ENCODE measurements around the gene NOTUM.

Gene NOTUM

DNA sequence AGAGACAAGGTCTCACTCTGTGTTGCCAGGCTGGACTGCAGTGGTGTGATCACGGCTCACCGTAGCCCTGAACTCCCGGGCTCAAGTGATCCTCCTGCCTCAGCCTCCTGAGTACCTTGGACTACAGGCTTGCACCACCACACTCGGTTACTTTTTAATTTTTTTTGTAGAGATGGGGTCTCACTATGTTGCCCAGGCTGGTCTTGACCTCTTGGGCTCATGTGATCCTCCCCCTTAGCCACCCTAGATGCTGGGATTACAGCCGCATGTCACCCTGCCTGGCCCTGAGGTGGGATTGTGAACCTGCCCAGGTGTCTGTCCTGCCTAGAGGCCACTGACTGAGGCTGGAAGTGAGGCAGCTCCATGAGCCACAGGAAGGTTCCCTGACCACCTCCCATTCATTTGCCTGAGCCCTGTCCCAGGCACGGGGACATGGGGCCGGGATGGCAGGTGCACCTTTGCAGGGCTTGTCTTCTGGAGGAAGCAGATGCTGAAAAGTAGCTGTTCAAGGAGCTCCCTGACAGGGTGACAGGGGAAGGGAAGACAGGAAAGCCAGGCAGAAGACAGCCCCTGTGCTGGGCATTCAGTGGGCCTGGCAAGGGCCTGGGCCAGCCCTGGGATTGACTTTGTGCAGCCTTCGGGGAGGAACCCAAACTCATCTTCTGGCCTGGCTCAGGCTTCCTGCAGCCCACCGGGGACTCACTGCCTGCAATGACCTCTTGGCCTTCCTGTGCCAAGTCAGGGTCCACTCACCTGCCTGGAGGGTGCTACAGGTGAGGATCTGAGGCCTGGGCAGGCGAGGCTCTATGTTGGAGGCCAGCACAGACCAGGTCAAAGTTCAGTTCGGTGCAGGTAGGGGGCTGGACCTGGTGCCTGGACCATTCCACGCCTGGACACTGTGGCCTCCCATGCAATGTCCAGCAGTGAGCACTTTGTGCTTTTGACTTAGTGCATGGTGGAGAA lies 8.1 kb upstream of the NOTUM start:
- H3K36me3 Mint-ChIP-seq (ENCODE audit: low read depth), result peaks cover 8% of the 10 kb centered on the region
- H3K9me3 Mint-ChIP-seq, result peaks cover 21% of the 10 kb centered on the region
- no peak overlapping the region for H3K27ac Mint-ChIP-seq
- TF ChIP-seq, protein P1, sequence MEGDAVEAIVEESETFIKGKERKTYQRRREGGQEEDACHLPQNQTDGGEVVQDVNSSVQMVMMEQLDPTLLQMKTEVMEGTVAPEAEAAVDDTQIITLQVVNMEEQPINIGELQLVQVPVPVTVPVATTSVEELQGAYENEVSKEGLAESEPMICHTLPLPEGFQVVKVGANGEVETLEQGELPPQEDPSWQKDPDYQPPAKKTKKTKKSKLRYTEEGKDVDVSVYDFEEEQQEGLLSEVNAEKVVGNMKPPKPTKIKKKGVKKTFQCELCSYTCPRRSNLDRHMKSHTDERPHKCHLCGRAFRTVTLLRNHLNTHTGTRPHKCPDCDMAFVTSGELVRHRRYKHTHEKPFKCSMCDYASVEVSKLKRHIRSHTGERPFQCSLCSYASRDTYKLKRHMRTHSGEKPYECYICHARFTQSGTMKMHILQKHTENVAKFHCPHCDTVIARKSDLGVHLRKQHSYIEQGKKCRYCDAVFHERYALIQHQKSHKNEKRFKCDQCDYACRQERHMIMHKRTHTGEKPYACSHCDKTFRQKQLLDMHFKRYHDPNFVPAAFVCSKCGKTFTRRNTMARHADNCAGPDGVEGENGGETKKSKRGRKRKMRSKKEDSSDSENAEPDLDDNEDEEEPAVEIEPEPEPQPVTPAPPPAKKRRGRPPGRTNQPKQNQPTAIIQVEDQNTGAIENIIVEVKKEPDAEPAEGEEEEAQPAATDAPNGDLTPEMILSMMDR (IDR thresholded peaks at IDR 0.05), result no peak
- H3K4me1 Mint-ChIP-seq, result peaks cover 37% of the 10 kb centered on the region
- no peak for DNase-seq
- no peak overlapping the region for H3K4me3 Mint-ChIP-seq
- H3K27me3 Mint-ChIP-seq (ENCODE audit: low read depth, poor library complexity), result peaks cover 14% of the 10 kb centered on the region

DNA sequence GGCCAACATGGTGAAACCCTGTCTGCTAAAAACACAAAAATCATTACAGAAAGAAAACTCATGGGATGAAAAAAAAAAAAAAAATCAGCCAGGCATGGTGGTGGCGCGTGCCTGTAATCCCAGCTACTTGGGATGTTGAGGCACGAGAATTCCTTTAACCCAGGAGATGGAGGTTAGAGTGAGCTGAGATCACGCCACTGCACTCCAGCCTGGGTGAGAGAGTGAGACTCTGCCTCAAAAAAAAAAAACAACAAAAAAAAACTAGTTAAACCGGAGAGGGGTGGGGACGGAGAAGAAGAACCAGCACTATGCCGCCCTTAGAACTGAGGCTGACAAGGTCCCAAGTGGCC lies 7.4 kb upstream of the NOTUM start:
- H3K27me3 Mint-ChIP-seq (ENCODE audit: low read depth, poor library complexity), result peaks cover 19% of the 10 kb centered on the region
- H3K4me3 Mint-ChIP-seq, result peak overlapping the region; percentile 8
- H3K36me3 Mint-ChIP-seq (ENCODE audit: low read depth), result peaks cover 7% of the 10 kb centered on the region
- peaks cover 44% of the 10 kb centered on the region for H3K4me1 Mint-ChIP-seq
- peaks cover 15% of the 10 kb centered on the region for H3K9me3 Mint-ChIP-seq
- peak overlapping the region; percentile 90 for H3K27ac Mint-ChIP-seq
- TF ChIP-seq, protein P1 (IDR thresholded peaks at IDR 0.05), result no peak
- DNase-seq, result no peak

DNA sequence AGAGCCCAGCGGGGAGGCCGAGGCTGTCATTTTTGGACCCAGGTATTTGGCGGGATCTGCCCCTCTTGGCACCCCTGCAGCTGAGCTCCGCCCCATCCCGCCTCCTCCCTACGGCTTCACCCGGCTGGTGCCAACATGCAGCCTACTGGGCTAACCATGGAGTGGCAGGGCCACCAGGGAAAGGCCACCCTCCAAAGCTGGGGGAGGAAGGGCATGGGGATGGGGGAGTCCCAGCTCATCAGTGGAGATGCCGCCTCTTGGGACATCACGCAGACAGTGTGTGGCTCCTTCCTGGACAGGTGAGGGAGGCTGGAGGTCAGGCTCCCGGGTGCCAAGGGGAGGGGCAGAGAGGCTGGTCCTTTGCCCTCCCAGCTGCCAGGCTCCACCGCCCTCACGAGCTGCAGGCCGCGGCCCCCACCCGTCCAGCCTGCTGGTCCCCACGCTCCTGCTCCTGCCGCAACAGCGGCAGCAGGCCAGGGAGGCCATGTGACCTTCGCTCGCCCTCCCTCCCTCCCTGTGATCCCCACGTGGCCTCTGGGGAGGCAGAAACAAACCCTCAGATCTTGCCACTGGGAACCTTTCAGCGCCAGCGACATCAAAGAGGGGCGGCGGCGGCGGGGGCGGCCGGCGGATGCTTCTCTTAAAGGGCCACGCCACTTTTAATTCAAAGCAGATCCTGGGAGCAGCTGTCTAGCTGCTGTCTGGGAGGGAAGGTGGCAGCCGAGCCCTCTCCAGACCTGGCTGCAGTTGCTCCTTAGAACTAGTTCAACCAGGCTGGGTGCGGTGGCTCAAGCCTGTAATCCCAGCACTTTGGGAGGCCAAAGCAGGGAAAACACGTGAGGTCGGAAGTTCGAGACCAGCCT lies 6.8 kb upstream of the NOTUM start:
- Mint-ChIP-seq H3K4me3 (peak overlapping the region; percentile 8), H3K27me3 (ENCODE audit: low read depth, poor library complexity) (peaks cover 25% of the 10 kb centered on the region), H3K27ac (peak overlapping the region; percentile 90), H3K9me3 (peaks cover 11% of the 10 kb centered on the region), H3K4me1 (peaks cover 44% of the 10 kb centered on the region), H3K36me3 (ENCODE audit: low read depth) (peaks cover 7% of the 10 kb centered on the region)
- peak; percentile 86 for DNase-seq
- TF ChIP-seq, protein P1 (IDR thresholded peaks at IDR 0.05), result no peak

DNA sequence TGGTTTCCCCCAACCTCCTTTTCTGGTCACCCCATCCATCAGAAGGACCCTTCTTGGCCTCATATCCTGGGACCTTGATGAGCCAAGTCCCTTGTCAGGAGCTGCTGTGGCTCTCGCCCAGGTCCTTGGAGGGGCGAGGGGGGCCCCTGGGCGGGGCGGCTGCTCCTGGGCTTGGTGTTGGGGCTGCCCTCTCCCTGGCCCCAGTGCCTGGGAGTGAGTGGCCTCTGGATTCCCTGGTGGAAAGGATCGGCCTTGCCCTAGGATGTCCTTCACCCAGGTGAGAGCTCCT lies 6.2 kb upstream of the NOTUM start:
- TF ChIP-seq, protein P1 (IDR thresholded peaks at IDR 0.05), result no peak

DNA sequence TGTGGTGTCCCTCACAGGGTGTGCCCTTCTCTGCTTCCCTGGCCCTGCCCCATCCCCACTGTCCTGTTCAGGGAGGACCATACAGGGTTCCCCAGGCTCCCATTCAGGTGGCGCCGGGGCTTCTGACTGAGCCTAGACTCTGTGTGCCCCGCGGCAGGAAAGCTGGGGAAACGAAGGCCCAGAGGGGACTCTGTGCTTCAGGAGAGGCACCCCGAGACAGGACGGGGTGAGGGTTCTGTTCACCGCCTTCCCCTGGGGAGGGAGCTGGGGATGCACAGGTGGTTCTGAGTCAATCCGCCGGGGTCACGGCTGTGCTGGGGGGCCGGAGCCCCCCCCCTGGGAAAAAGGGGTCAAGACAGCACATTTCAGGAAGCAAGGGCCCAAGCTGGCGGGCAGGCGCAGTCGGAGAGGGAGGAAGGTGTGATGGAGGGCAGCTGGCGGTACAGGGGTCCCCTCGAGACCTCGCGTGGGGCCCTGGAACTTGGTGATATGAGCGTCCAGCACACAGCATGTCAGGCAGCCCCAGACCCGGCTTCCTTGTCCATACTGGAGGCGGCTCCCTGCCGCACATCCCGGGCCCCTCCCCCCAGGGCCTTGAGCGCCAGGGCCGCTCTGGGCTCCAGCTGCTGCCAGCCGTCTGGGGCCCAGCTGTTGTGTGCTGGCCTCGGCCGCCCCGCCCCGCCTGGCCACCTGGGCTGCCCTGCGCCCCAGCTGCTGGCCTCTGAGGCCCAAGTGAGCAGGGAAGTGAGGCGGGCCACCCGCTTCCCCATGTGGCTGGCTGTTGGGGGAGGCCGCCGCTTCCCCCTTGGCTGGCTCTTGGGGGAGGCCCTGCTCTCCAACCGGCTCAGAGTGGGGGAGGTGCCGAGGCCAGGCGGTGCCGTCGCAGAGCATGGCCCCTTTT lies 5.6 kb upstream of the NOTUM start:
- Mint-ChIP-seq H3K4me3 (no peak overlapping the region), H3K27ac (no peak overlapping the region), H3K36me3 (ENCODE audit: low read depth) (no peaks in the 10 kb centered on the region), H3K4me1 (peaks cover 50% of the 10 kb centered on the region), H3K9me3 (peaks cover 2% of the 10 kb centered on the region), H3K27me3 (ENCODE audit: low read depth, poor library complexity) (peaks cover 33% of the 10 kb centered on the region)
- peak; percentile 69 for DNase-seq
- TF ChIP-seq, protein P1 (IDR thresholded peaks at IDR 0.05), result no peak

More for the DNA sequence above, 6.2 kb upstream of the NOTUM start:
- H3K9me3 Mint-ChIP-seq, result peaks cover 5% of the 10 kb centered on the region
- DNase-seq, result no peak
- H3K27me3 Mint-ChIP-seq (ENCODE audit: low read depth, poor library complexity), result peaks cover 31% of the 10 kb centered on the region
- no peak overlapping the region for H3K4me3 Mint-ChIP-seq
- no peak overlapping the region for H3K27ac Mint-ChIP-seq
- peaks cover 48% of the 10 kb centered on the region for H3K4me1 Mint-ChIP-seq
- H3K36me3 Mint-ChIP-seq (ENCODE audit: low read depth), result peaks cover 2% of the 10 kb centered on the region
